ENCODE measurements around the gene KSR2. TPM values are rescaled to one million over a fixed set of nuclear protein-coding genes. Genes with fewer than 3 reads are reported as not detected.
"Not testable (repeated sequence)": the region's sequence is repeated elsewhere in the genome, so short reads cannot be mapped to it uniquely, and the experiment has no call there.

The KSR2 gene
- total RNA-seq, 2 experiments from 2014 or later: 0.14 to 0.16 TPM

DNA sequence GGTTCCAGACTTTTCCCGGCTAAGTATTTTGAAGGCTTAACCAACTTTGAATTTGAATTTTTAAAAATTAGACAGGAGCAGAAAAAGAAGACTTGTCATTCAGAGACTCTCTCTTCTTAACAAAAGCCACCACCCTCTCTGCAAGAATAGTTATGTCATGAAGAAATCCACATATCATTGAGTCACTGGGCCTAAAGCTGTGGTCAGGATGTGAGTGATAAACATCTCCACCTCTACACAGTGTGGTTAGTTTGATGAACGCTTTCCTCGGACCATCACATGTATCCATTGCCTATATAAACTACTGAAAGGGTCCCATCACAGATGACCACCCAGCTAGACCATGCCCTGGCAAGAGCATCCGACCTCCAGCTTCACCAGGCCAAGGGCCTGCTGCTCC lies 226.1 kb downstream of the KSR2 start:
- H3K36me3 Mint-ChIP-seq (ENCODE audit: low read depth): no peaks in the 10 kb centered on the region
- POLR2A ChIA-PET: no interaction called here
- H3K4me1 Mint-ChIP-seq: no peaks in the 10 kb centered on the region
- DNase-seq (no peak), ATAC-seq (no peak)
- peaks cover 2% of the 10 kb centered on the region for H3K27me3 Mint-ChIP-seq
- H3K27ac Mint-ChIP-seq: no peak overlapping the region
- CTCF ChIA-PET: no interaction called here
- intact Hi-C loops (cut with DNase I, micrococcal nuclease): no loop called here
- H3K4me3 Mint-ChIP-seq: no peak overlapping the region
- peaks cover 1% of the 10 kb centered on the region for H3K9me3 Mint-ChIP-seq (ENCODE audit: low read depth)

DNA sequence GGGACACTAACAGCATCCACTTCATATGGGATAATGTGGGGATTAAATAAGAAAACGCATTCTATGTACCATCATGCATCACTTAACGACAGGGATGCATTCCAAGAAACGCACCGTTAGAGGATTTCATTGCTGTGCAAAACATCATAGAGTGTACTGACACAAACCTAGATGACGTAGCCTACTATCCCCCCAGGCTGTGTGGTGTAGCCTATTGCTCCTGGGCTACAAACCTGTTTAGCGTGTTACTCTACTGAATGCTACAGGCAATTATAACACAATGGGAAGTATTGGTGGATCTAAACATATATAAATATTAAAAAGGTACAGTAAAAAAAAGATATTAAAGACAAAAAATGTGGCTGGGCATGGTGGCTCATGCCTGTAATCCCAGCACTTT lies 230.6 kb downstream of the KSR2 start:
- ChIA-PET POLR2A (no interaction called here), CTCF (no interaction called here)
- no peaks in the 10 kb centered on the region for H3K36me3 Mint-ChIP-seq (ENCODE audit: low read depth)
- no peak overlapping the region for H3K27ac Mint-ChIP-seq
- H3K27me3 Mint-ChIP-seq: peaks cover 4% of the 10 kb centered on the region
- H3K4me3 Mint-ChIP-seq: no peak overlapping the region
- H3K9me3 Mint-ChIP-seq (ENCODE audit: low read depth): peaks cover under 1% of the 10 kb centered on the region
- intact Hi-C loops (cut with DNase I, micrococcal nuclease): no loop called here
- no peak for ATAC-seq
- no peak for DNase-seq
- no peaks in the 10 kb centered on the region for H3K4me1 Mint-ChIP-seq

DNA sequence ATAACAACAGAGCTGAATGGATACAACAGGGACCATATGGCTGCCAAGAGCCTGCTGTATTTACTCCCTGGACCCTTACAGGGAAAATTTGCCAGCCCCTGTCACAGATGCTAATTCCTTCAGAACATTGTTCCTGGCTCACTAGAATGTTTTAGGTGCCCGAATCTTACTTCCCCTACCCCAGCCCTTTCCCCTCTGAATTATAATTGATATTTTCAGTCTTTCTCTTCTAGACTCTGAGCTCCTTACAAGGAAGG lies 235.3 kb downstream of the KSR2 start:
- intact Hi-C loops (cut with DNase I, micrococcal nuclease): no loop called here
- peaks cover 3% of the 10 kb centered on the region for H3K9me3 Mint-ChIP-seq (ENCODE audit: low read depth)
- peaks cover 2% of the 10 kb centered on the region for H3K27me3 Mint-ChIP-seq
- ChIA-PET POLR2A (no interaction called here), CTCF (no interaction called here)
- no peaks in the 10 kb centered on the region for H3K36me3 Mint-ChIP-seq (ENCODE audit: low read depth)
- no peak overlapping the region for H3K4me3 Mint-ChIP-seq
- no peak overlapping the region for H3K27ac Mint-ChIP-seq
- H3K4me1 Mint-ChIP-seq: no peaks in the 10 kb centered on the region
- DNase-seq: no peak
- ATAC-seq: no peak

DNA sequence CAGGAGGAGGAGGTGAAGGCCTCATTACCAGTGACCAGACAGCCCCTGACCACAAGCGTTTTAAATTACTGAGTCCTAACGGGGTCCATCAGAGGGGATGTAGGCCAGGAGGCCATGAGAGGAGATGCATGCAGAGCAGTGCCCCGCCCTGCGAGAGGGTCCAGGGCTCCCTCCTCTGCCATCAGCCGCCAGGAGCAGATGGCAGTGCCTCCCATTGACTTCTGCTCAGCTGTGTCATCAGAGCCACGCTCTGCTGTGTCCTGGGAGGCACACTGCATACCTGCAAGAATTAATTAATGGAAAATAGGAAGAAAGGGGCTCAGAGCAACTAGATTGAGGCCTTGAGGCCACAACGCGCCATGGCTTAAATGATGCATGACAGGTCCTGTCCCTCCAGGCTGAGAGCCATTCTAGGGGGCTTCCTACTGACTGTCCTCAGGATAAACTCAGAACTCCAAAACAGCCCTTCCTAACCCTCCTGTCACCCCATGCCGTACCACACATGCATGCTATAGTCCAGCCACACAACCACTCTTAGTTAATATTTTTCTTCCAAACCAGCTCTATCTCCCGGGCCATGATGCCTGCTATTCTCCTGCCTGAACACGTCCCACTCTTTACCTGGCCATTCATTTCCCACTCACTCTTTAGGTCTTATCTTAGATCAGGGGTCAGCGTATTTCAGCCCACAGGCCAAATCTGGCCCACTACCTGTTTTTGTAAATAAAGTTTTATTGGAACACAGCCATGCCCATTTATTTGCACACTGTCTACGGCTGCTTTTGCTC lies 235.8 kb downstream of the KSR2 start:
- H3K4me1 Mint-ChIP-seq: no peaks in the 10 kb centered on the region
- peaks cover 2% of the 10 kb centered on the region for H3K27me3 Mint-ChIP-seq
- H3K4me3 Mint-ChIP-seq: no peak overlapping the region
- ATAC-seq (no peak), DNase-seq (no peak)
- ChIA-PET CTCF (no interaction called here), POLR2A (no interaction called here)
- H3K9me3 Mint-ChIP-seq (ENCODE audit: low read depth): peaks cover 3% of the 10 kb centered on the region
- no peak overlapping the region for H3K27ac Mint-ChIP-seq
- H3K36me3 Mint-ChIP-seq (ENCODE audit: low read depth): no peaks in the 10 kb centered on the region
- intact Hi-C loops (cut with DNase I, micrococcal nuclease): no loop called here

GRCh38 chr12:117731131-117731530 lies 237.7 kb downstream of the KSR2 start:
- H3K9me3 Mint-ChIP-seq (ENCODE audit: low read depth); H3K4me3 Mint-ChIP-seq; H3K27ac Mint-ChIP-seq; intact Hi-C loops (cut with DNase I, micrococcal nuclease); CTCF ChIA-PET; H3K4me1 Mint-ChIP-seq; ATAC-seq; DNase-seq; H3K27me3 Mint-ChIP-seq; POLR2A ChIA-PET; H3K36me3 Mint-ChIP-seq (ENCODE audit: low read depth): not testable (repeated sequence)

- CTCF ChIA-PET: no interaction called here
- no peak for ATAC-seq
- Mint-ChIP-seq H3K4me3 (no peak overlapping the region), H3K36me3 (ENCODE audit: low read depth) (no peaks in the 10 kb centered on the region), H3K27ac (no peak overlapping the region), H3K4me1 (no peaks in the 10 kb centered on the region), H3K9me3 (ENCODE audit: low read depth) (no peaks in the 10 kb centered on the region), H3K27me3 (no peaks in the 10 kb centered on the region)
- POLR2A ChIA-PET: no interaction called here
- DNase-seq: no peak
- intact Hi-C loops (cut with DNase I, micrococcal nuclease): no loop called here
These were observed 241.5 kb downstream of the KSR2 start for GRCh38 chr12:117727301-117727700.

GRCh38 chr12:117724543-117724942 lies 244.2 kb downstream of the KSR2 start:
- ATAC-seq: no peak
- POLR2A ChIA-PET: no interaction called here
- Mint-ChIP-seq H3K27me3 (no peaks in the 10 kb centered on the region), H3K4me1 (no peaks in the 10 kb centered on the region), H3K4me3 (no peak overlapping the region), H3K36me3 (ENCODE audit: low read depth) (no peaks in the 10 kb centered on the region), H3K9me3 (ENCODE audit: low read depth) (no peaks in the 10 kb centered on the region), H3K27ac (no peak overlapping the region)
- intact Hi-C loops (cut with DNase I, micrococcal nuclease): no loop called here
- CTCF ChIA-PET: no interaction called here
- no peak for DNase-seq

- ChIA-PET CTCF (no interaction called here), POLR2A (no interaction called here)
- Mint-ChIP-seq H3K27me3 (no peaks in the 10 kb centered on the region), H3K4me1 (no peaks in the 10 kb centered on the region), H3K27ac (no peak overlapping the region), H3K9me3 (ENCODE audit: low read depth) (peaks cover 1% of the 10 kb centered on the region), H3K4me3 (no peak overlapping the region), H3K36me3 (ENCODE audit: low read depth) (no peaks in the 10 kb centered on the region)
- ATAC-seq (no peak), DNase-seq (no peak)
- intact Hi-C loops (cut with DNase I, micrococcal nuclease): no loop called here
These were observed 250.2 kb downstream of the KSR2 start for GRCh38 chr12:117718559-117718958.

- no peaks in the 10 kb centered on the region for H3K4me1 Mint-ChIP-seq
- H3K27me3 Mint-ChIP-seq: no peaks in the 10 kb centered on the region
- no peak for ATAC-seq
- no peak for DNase-seq
- ChIA-PET CTCF (no interaction called here), POLR2A (no interaction called here)
- peaks cover 1% of the 10 kb centered on the region for H3K9me3 Mint-ChIP-seq (ENCODE audit: low read depth)
- intact Hi-C loops (cut with DNase I, micrococcal nuclease): no loop called here
- H3K4me3 Mint-ChIP-seq: no peak overlapping the region
- no peaks in the 10 kb centered on the region for H3K36me3 Mint-ChIP-seq (ENCODE audit: low read depth)
- no peak overlapping the region for H3K27ac Mint-ChIP-seq
These were observed 250.6 kb downstream of the KSR2 start for GRCh38 chr12:117718141-117718540.

DNA sequence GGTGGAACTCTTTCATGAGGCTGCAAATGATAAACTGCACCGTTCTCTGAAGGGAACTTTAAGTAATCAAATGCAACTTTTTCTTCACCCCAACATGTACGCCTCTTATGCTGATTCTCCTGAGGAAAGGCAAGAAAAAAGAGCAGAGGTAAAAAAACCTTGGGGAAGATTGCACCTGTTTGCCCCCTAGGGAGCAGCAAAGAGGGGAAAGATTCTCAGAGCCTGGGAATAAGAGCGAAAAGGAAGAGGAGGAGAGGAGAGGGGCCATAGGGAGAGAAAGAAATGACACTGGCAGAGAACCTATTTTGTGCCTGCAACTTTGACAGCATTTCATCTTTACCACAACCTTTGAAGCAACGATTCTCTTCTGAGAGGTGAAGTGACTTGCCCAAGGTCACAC lies 254.6 kb downstream of the KSR2 start:
- ATAC-seq: no peak
- H3K27me3 Mint-ChIP-seq: no peaks in the 10 kb centered on the region
- H3K9me3 Mint-ChIP-seq (ENCODE audit: low read depth): peaks cover 1% of the 10 kb centered on the region
- intact Hi-C loops (cut with DNase I, micrococcal nuclease): no loop called here
- no peak overlapping the region for H3K27ac Mint-ChIP-seq
- H3K4me1 Mint-ChIP-seq: no peaks in the 10 kb centered on the region
- DNase-seq: no peak
- ChIA-PET POLR2A (no interaction called here), CTCF (no interaction called here)
- no peaks in the 10 kb centered on the region for H3K36me3 Mint-ChIP-seq (ENCODE audit: low read depth)
- no peak overlapping the region for H3K4me3 Mint-ChIP-seq

GRCh38 chr12:117710121-117710520 lies 258.7 kb downstream of the KSR2 start:
- no peaks in the 10 kb centered on the region for H3K36me3 Mint-ChIP-seq (ENCODE audit: low read depth)

DNA sequence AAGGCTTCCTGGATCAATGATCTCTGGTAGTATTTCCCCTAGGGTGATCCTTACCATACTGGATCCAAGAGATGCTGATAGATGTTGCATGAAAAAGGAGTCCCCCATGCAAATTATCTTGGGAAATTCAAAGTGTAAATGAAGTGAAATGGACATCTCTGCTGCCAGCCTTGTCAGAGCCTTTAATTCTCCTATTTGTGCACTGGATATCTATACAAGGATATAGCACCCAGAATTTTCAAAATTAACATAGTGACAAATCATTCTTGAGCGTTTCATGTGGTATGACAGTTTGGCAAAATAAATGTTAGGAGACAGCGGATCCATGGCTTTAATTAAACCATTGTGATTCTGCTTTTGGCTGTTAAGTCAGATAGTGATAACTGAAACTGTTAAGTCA lies 260.9 kb downstream of the KSR2 start:
- intact Hi-C loops (cut with DNase I, micrococcal nuclease): no loop called here

More at GRCh38 chr12:117710121-117710520, 258.7 kb downstream of the KSR2 start:
- no peak for DNase-seq
- Mint-ChIP-seq H3K4me3 (no peak overlapping the region), H3K27ac (no peak overlapping the region), H3K4me1 (no peaks in the 10 kb centered on the region), H3K9me3 (ENCODE audit: low read depth) (no peaks in the 10 kb centered on the region), H3K27me3 (no peaks in the 10 kb centered on the region)
- ATAC-seq: no peak
- POLR2A ChIA-PET: no interaction called here
- CTCF ChIA-PET: interaction anchor here (0.7 kb wide), 1 partner anchor 345 kb away, joined by 3 read pairs; no protein-coding TSS in a partner anchor
- intact Hi-C loops (cut with DNase I, micrococcal nuclease): no loop called here

DNA sequence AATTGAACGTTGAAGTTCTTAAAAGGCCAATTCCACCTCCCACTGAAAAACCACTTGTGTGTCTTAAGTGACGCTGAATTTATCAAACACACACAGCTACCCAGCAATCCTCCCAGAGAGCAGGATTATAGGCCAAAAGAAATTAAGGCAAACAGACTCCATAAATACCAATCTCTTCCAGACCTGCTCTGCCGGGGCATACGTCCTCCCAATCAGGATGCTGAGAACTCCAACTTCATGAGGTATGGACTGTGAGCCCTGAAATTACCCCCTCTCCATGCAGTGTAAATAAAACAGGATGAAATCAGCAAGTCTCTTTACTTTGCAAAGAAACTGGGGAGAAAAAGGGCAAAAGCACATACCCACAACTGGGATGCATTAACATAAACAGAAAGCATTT lies 265.2 kb downstream of the KSR2 start:
- ATAC-seq (no peak), DNase-seq (no peak)
- Mint-ChIP-seq H3K27ac (no peak overlapping the region), H3K36me3 (ENCODE audit: low read depth) (no peaks in the 10 kb centered on the region), H3K27me3 (no peaks in the 10 kb centered on the region), H3K4me3 (no peak overlapping the region), H3K4me1 (no peaks in the 10 kb centered on the region), H3K9me3 (ENCODE audit: low read depth) (no peaks in the 10 kb centered on the region)
- intact Hi-C loops (cut with DNase I, micrococcal nuclease): no loop called here
- ChIA-PET CTCF (no interaction called here), POLR2A (no interaction called here)

More for the DNA sequence above, 260.9 kb downstream of the KSR2 start:
- ChIA-PET POLR2A (no interaction called here), CTCF (no interaction called here)
- Mint-ChIP-seq H3K9me3 (ENCODE audit: low read depth) (no peaks in the 10 kb centered on the region), H3K27me3 (no peaks in the 10 kb centered on the region), H3K4me1 (no peaks in the 10 kb centered on the region), H3K4me3 (no peak overlapping the region), H3K27ac (no peak overlapping the region), H3K36me3 (ENCODE audit: low read depth) (no peaks in the 10 kb centered on the region)
- DNase-seq (no peak), ATAC-seq (no peak)
